Smooth muscle cell (in vitro differentiated cells): Measurements from ENCODE around the gene RIIAD1. TPM values are rescaled to one million over a fixed set of nuclear protein-coding genes. Genes with fewer than 3 reads are reported as not detected.

Source experiments
- DNase-seq: peaks from one replicate; lab custom pipeline; 2025; ENCODE audit not compliant: unreplicated experiment; lab: John Stamatoyannopoulos, UW
- H2AFZ ChIP-seq: fragments of 200-600 bp; sonication (generic); 2 replicates; pipeline ENCODE4 v1.6.0; 2016; ENCODE audit warnings: antibody characterized with exemption, low read depth, mild to moderate bottlenecking
- H3F3A ChIP-seq: fragments of 200-600 bp; sonication (generic); 2 replicates; pipeline ENCODE4 v1.6.0; 2017; ENCODE audit warnings: antibody characterized with exemption, low read depth
- H3K27ac ChIP-seq: fragments of 200-600 bp; sonication (generic); 2 replicates; pipeline ENCODE4 v1.5.1; 2016; ENCODE audit warnings: low read depth, mild to moderate bottlenecking
- H3K27me3 ChIP-seq: fragments of 200-600 bp; sonication (generic); 2 replicates; pipeline ENCODE4 v1.6.1; 2016; ENCODE audit warnings: low read depth, mild to moderate bottlenecking
- H3K36me3 ChIP-seq: fragments of 200-600 bp; sonication (generic); 2 replicates; pipeline ENCODE4 v1.5.1; 2016; ENCODE audit warnings: low read depth
- H3K4me1 ChIP-seq: fragments of 200-600 bp; sonication (generic); 2 replicates; pipeline ENCODE4 v1.5.1; 2016; ENCODE audit warnings: low read depth
- H3K4me2 ChIP-seq: fragments of 200-600 bp; sonication (generic); 2 replicates; pipeline ENCODE4 v1.6.0; 2016; ENCODE audit warnings: mild to moderate bottlenecking
- H3K4me3 ChIP-seq: fragments of 200-600 bp; sonication (generic); 2 replicates; pipeline ENCODE4 v1.5.1; 2016; ENCODE audit warnings: mild to moderate bottlenecking
- H3K79me2 ChIP-seq: fragments of 200-600 bp; sonication (generic); 2 replicates; pipeline ENCODE4 v1.6.0; 2016; ENCODE audit warnings: low read depth, mild to moderate bottlenecking
- H3K9ac ChIP-seq: fragments of 200-600 bp; sonication (generic); 2 replicates; pipeline ENCODE4 v1.6.0; 2016; ENCODE audit warnings: low read depth
- H3K9me3 ChIP-seq: fragments of 200-600 bp; sonication (generic); replicated peaks from 2 replicates; pipeline ENCODE4 v1.5.1; 2016; ENCODE audit warnings: low read depth
- H4K20me1 ChIP-seq: fragments of 200-600 bp; sonication (generic); 2 replicates; pipeline ENCODE4 v1.6.0; 2016; ENCODE audit warnings: low read depth
- WGBS: methylation state at CpG from one replicate; pipeline ENCODE4 v1.1.7; 2016; ENCODE audit warnings: low lambda C conversion rate; 5-methylcytosine and 5-hydroxymethylcytosine counted together
- polyA plus RNA-seq: library from polyadenylated mRNA; unstranded; fragments of >200 nt; fragmentation: Nextera tagmentation; extraction: Ambion mirVana; gene quantifications from 2 replicates; pipeline ENCODE4 v1.2.1, GENCODE V29; 2016
- small RNA-seq: library from RNA; depleted of rRNA; stranded (forward); fragments of <200 nt; gene quantifications from one replicate; pipeline ENCODE3, GENCODE V24; 2014
- total RNA-seq: library from RNA; depleted of rRNA; stranded (reverse); fragments of >200 nt; gene quantifications from 2 replicates; pipeline ENCODE4 v1.2.3, GENCODE V29; 2014
- TF ChIP-seq, protein P1 (sequence below): fragments of 200-600 bp; sonication (generic); IDR thresholded peaks from 2 replicates; pipeline ENCODE4 v1.5.1; 2017; ENCODE audit warnings: borderline replicate concordance, mild to moderate bottlenecking, antibody characterized with exemption; ENCODE audit not compliant: insufficient read depth, poor library complexity, severe bottlenecking

Gene RIIAD1
- total and polyA plus RNA-seq, 2 experiments from 2014 or later = not detected

DNA sequence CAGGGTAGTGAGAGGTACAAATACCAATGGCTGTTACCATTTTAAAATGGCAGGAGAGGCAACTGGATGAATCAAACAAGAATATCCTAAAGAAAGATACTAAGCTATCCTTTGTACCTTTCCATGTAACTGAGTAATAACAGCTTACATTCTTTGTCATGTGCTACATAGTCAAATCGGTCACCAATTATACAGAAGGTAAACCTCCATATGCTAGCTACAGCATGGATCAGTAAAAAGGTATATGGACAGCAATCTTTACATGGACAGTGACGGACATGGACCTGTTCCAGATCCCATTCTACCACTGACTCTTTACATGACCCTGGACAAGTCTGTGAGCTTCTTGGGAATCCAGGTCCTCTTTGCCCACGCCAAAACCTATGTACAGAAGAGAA lies 55.3 kb downstream of the RIIAD1 start:
- no peak overlapping the region for H3K27ac ChIP-seq
- no peak overlapping the region for H2AFZ ChIP-seq
- no peaks in the 10 kb centered on the region for H3K27me3 ChIP-seq
- no peak overlapping the region for H3K4me2 ChIP-seq
- no peaks in the 10 kb centered on the region for H3K36me3 ChIP-seq
- no peak overlapping the region for H3K4me3 ChIP-seq
- WGBS = 83% methylated on average over 3 of the region's 3 CpGs
- TF ChIP-seq, protein P1, sequence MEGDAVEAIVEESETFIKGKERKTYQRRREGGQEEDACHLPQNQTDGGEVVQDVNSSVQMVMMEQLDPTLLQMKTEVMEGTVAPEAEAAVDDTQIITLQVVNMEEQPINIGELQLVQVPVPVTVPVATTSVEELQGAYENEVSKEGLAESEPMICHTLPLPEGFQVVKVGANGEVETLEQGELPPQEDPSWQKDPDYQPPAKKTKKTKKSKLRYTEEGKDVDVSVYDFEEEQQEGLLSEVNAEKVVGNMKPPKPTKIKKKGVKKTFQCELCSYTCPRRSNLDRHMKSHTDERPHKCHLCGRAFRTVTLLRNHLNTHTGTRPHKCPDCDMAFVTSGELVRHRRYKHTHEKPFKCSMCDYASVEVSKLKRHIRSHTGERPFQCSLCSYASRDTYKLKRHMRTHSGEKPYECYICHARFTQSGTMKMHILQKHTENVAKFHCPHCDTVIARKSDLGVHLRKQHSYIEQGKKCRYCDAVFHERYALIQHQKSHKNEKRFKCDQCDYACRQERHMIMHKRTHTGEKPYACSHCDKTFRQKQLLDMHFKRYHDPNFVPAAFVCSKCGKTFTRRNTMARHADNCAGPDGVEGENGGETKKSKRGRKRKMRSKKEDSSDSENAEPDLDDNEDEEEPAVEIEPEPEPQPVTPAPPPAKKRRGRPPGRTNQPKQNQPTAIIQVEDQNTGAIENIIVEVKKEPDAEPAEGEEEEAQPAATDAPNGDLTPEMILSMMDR = no peak
- no peak overlapping the region for H3K9ac ChIP-seq
- H3K9me3 ChIP-seq = no peaks in the 10 kb centered on the region
- no peak for DNase-seq
- no peaks in the 10 kb centered on the region for H4K20me1 ChIP-seq
- no peaks in the 10 kb centered on the region for H3K79me2 ChIP-seq
- no peaks in the 10 kb centered on the region for H3F3A ChIP-seq
- H3K4me1 ChIP-seq = no peaks in the 10 kb centered on the region

DNA sequence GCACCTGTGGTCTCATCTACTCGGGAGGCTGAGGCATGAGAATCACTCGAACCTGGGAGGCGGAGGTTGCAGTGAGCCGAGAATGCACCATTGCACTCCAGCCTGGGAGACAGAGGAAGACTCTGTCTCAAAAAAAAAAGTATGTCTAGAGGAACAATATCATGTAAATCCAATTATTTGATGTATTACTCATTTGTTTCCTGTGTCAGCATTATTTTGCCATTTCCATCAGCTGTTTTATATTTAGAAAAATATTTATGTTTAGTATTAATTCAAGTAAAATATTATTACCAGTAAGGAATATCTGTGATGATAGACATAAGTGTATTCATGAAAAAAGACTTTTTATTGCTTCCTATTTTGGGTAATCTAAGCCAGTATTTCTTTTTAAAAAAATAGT lies 56.0 kb downstream of the RIIAD1 start:
- Histone ChIP-seq H3K9ac (no peak overlapping the region), H3K27ac (no peak overlapping the region), H3K9me3 (no peaks in the 10 kb centered on the region), H2AFZ (no peak overlapping the region), H3K4me3 (no peak overlapping the region), H3K36me3 (no peaks in the 10 kb centered on the region), H4K20me1 (no peaks in the 10 kb centered on the region), H3K4me2 (no peak overlapping the region), H3K4me1 (no peaks in the 10 kb centered on the region), H3K27me3 (no peaks in the 10 kb centered on the region), H3K79me2 (no peaks in the 10 kb centered on the region), H3F3A (no peaks in the 10 kb centered on the region)
- no peak for DNase-seq
- TF ChIP-seq, protein P1 = no peak
- 100% methylated on average over 4 of the region's 4 CpGs for WGBS

Small RNA genes within 50 kb of the gene (small RNA-seq; reads per million reads assigned to genes)
- gene RNU6-662P = not detected

Other genes with a start within 250 kb of the RIIAD1 start
- 0.76 and 17.0 TPM in 2 replicates for gene CGN, start 210.1 kb upstream of the RIIAD1 start, total RNA-seq
- 0.70 and 2.5 TPM in 2 replicates for gene CGN, start 210.1 kb upstream of the RIIAD1 start, polyA plus RNA-seq
- 19.6 and 20.0 TPM in 2 replicates for gene TUFT1, start 181.2 kb upstream of the RIIAD1 start, total RNA-seq
- 15.1 and 30.7 TPM in 2 replicates for gene TUFT1, start 181.2 kb upstream of the RIIAD1 start, polyA plus RNA-seq
- 20.9 and 22.6 TPM in 2 replicates for gene SNX27, start 109.5 kb upstream of the RIIAD1 start, total RNA-seq
- 11.9 and 12.0 TPM in 2 replicates for gene SNX27, start 109.5 kb upstream of the RIIAD1 start, polyA plus RNA-seq
- gene CELF3, start 4.7 kb upstream of the RIIAD1 start, total RNA-seq = not detected in 2 replicates
- not detected in 2 replicates for gene CELF3, start 4.7 kb upstream of the RIIAD1 start, polyA plus RNA-seq
- gene MRPL9, start 42.0 kb downstream of the RIIAD1 start, total RNA-seq = 83.8 and 151 TPM in 2 replicates
- 109 and 110 TPM in 2 replicates for gene MRPL9, start 42.0 kb downstream of the RIIAD1 start, polyA plus RNA-seq
- gene TDRKH, start 69.0 kb downstream of the RIIAD1 start, total RNA-seq = 3.9 and 8.5 TPM in 2 replicates
- 3.9 and 4.7 TPM in 2 replicates for gene TDRKH, start 69.0 kb downstream of the RIIAD1 start, polyA plus RNA-seq
- gene LINGO4, start 83.9 kb downstream of the RIIAD1 start, total RNA-seq = not detected in 2 replicates
- not detected in 2 replicates for gene LINGO4, start 83.9 kb downstream of the RIIAD1 start, polyA plus RNA-seq
- not detected in 2 replicates for gene RORC, start 110.3 kb downstream of the RIIAD1 start, total RNA-seq
- not detected in 2 replicates for gene RORC, start 110.3 kb downstream of the RIIAD1 start, polyA plus RNA-seq
- not detected in 2 replicates for gene C2CD4D, start 118.3 kb downstream of the RIIAD1 start, total RNA-seq
- gene C2CD4D, start 118.3 kb downstream of the RIIAD1 start, polyA plus RNA-seq = 1.2 TPM in 1 of 2 replicates, not detected in the other
- 0.76 and 2.1 TPM in 2 replicates for gene THEM5, start 132.2 kb downstream of the RIIAD1 start, total RNA-seq
- 1.0 and 1.3 TPM in 2 replicates for gene THEM5, start 132.2 kb downstream of the RIIAD1 start, polyA plus RNA-seq
- 11.8 and 14.4 TPM in 2 replicates for gene THEM4, start 188.0 kb downstream of the RIIAD1 start, total RNA-seq
- gene THEM4, start 188.0 kb downstream of the RIIAD1 start, polyA plus RNA-seq = 15.9 and 19.0 TPM in 2 replicates